Adrenal gland (tissue), 12 donors: ENCODE measurements around the gene TADA2B. TPM values are rescaled to one million over a fixed set of nuclear protein-coding genes. Genes with fewer than 3 reads are reported as not detected.

Experiments used
- DNase-seq, 7 donors: peaks; one replicate each; pipeline ENCODE4 v3.0.0-alpha.2; 2019 to 2020
- H3K27ac ChIP-seq, 5 donors: fragments of 200-600 bp; sonication (generic) in 4 of 5; 1 replicate in 3 of 5; 2 replicates in 2 of 5; pipeline versions ENCODE4 v1.5.1 to v1.8.0; 2016 to 2020; ENCODE audit warnings: mild to moderate bottlenecking in 1 of 5
- H3K27me3 ChIP-seq: fragments of 200-600 bp; 2 replicates; pipeline ENCODE4 v1.8.0; 2021
- H3K36me3 ChIP-seq, 2 donors: fragments of 200-600 bp; replicated peaks in 1 of 2; 1 replicate in 1 of 2; 2 replicates in 1 of 2; pipeline versions ENCODE4 v1.5.1 to v1.8.0; 2018 to 2022
- H3K4me1 ChIP-seq, 2 donors: fragments of 200-600 bp; replicated peaks in 1 of 2; 1 replicate in 1 of 2; 2 replicates in 1 of 2; pipeline versions ENCODE4 v1.5.1 to v1.8.0; 2018 to 2021
- H3K4me3 ChIP-seq, 4 donors: fragments of 200-600 bp; sonication (generic) in 3 of 4; one replicate each; pipeline ENCODE4 v1.5.1; 2016 to 2018
- H3K9me3 ChIP-seq, 3 donors: fragments of 200-600 bp; sonication (generic) in 1 of 3; replicated peaks in 1 of 3; 1 replicate in 2 of 3; 2 replicates in 1 of 3; pipeline versions ENCODE4 v1.5.1 to v1.8.0; 2016 to 2021
- POLR2A ChIP-seq, 2 donors: fragments of 450-650 bp; IDR thresholded peaks; one replicate each; pipeline ENCODE4 v1.6.1; 2017; ENCODE audit warnings: antibody characterized with exemption in 2 of 2, mild to moderate bottlenecking in 2 of 2, moderate library complexity in 1 of 2
- WGBS, 4 donors: extraction: QIAGEN DNeasy Blood & Tissue Kit in 2 of 4; methylation state at CpG; one replicate each; pipeline versions ENCODE4 v1.1.5 to v1.1.7; 2013 to 2017; 5-methylcytosine and 5-hydroxymethylcytosine counted together
- intact Hi-C, 2 donors: fragments of 100-400 bp; cut with DNase I; formaldehyde crosslinking; loops; one replicate each; pipeline versions ENCODE4 v1.14.1 to v1.15.0; 2022 to 2023
- polyA plus RNA-seq, 3 donors: library from polyadenylated mRNA; stranded (reverse); fragments of 200-250 nt in 2 of 3; fragments of 350-450 nt in 1 of 3; fragmentation: Illumina TruSeq in 1 of 3; extraction: RNeasy Lipid Tissue Mini Kit (QIAGEN cat#74804) in 1 of 3; gene quantifications; one replicate each; pipeline ENCODE4 v1.2.3, GENCODE V29; 2013 to 2014
- total RNA-seq, 9 donors: library from RNA; depleted of rRNA in 4 of 9; stranded (reverse); fragments of >200 nt in 4 of 9; fragments of 120-200 nt in 1 of 9; fragmentation: NEBNext Ultra II Directional in 1 of 9; extraction: Animal tissue kit (Norgen Biotek cat#: 25700) in 1 of 9; gene quantifications; one replicate each; pipeline versions ENCODE4 v1.1.0 to v1.2.4, GENCODE V29; 2013 to 2023
- TF ChIP-seq, protein P1 (sequence below), 6 experiments: fragments of 450-650 bp in 4 of 6; fragments of 200-600 bp in 2 of 6; sonication (generic) in 1 of 6; IDR thresholded peaks; 1 replicate in 5 of 6; 2 replicates in 1 of 6; pipeline versions ENCODE4 v1.5.1 to v1.8.0; 2016 to 2021; ENCODE audit warnings: antibody characterized with exemption in 6 of 6, mild to moderate bottlenecking in 2 of 6, moderate library complexity in 1 of 6
- donor health status: healthy with polysubstance abuse.
- donor health status: Bipolar disorder and iron deficiency.
- donor health status: DM: yes; HTN: yes; CAD: no.
- donor health status: DM: no; HTN: no; CAD: no.
- donor health status: DM: no; HTN: no; CAD: no.
- donor health status: DM: yes; HTN: yes; CAD: no.

TADA2B gene
- total and polyA plus RNA-seq, 12 donors: 13.3 to 60.8 (median 32.4) TPM

DNA sequence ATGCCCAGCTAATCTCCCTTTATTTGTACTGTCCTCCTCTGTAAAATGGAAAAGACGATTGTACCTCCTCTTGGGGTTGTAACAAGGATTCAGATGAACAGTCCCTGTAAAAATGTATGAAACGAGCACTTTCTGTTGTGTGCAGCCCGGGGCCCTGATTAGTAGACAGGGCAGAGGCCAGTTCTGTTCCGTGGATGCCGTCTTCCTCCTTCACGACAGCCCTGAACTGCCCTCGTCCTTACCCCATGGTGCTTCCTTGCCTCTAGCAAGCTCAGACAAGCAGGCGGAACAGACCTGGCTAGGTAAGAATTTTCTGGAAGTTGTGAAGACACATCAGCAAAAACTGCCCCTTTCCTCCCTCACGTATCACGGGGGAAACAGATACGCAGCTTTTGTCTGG, 22.3 kb upstream of the TADA2B start:
- 93 to 95% (median 94%) methylated on average over 11 of the region's 11 CpGs for WGBS, 4 donors
- H3K4me1 ChIP-seq: peaks cover 4 to 20% of the 10 kb centered on the region in 2 donors
- H3K9me3 ChIP-seq: no peaks in the 10 kb centered on the region
- TF ChIP-seq, protein P1, sequence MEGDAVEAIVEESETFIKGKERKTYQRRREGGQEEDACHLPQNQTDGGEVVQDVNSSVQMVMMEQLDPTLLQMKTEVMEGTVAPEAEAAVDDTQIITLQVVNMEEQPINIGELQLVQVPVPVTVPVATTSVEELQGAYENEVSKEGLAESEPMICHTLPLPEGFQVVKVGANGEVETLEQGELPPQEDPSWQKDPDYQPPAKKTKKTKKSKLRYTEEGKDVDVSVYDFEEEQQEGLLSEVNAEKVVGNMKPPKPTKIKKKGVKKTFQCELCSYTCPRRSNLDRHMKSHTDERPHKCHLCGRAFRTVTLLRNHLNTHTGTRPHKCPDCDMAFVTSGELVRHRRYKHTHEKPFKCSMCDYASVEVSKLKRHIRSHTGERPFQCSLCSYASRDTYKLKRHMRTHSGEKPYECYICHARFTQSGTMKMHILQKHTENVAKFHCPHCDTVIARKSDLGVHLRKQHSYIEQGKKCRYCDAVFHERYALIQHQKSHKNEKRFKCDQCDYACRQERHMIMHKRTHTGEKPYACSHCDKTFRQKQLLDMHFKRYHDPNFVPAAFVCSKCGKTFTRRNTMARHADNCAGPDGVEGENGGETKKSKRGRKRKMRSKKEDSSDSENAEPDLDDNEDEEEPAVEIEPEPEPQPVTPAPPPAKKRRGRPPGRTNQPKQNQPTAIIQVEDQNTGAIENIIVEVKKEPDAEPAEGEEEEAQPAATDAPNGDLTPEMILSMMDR (IDR thresholded peaks at IDR 0.05): no peak
- TF ChIP-seq POLR2A (IDR thresholded peaks at IDR 0.05): no peak
- peak overlapping the region in 3 of 5 donors; percentile 31 to 87 (median 41) for H3K27ac ChIP-seq
- no peak overlapping the region for H3K4me3 ChIP-seq
- no peak for DNase-seq
- intact Hi-C loops: no loop called here
- H3K36me3 ChIP-seq: peaks cover 0 to 77% of the 10 kb centered on the region in 2 donors
- no peaks in the 10 kb centered on the region for H3K27me3 ChIP-seq

DNA sequence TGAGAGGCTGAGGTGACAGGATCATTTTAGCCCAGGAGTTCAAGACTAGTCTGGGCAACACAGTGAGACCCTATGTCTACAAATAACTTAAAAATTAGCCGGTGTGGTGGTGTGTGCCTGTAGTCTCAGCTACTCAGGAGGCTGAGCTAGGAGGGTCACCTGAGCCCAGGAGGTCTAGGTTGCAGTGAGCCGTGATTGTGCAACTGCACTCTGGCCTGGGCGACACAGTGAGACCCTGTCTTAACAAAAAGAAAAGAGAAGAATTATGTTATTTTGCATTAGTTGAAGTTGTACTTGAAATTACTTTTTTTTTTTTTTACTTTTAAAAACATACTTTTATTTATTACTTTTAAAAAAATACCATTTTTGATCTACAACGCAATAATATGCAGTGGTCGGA, 21.8 kb upstream of the TADA2B start:
- peaks cover 4 to 16% of the 10 kb centered on the region in 2 donors for H3K4me1 ChIP-seq
- peaks cover 0 to 77% of the 10 kb centered on the region in 2 donors for H3K36me3 ChIP-seq
- TF ChIP-seq, protein P1 (IDR thresholded peaks at IDR 0.05): no peak
- no peak for TF ChIP-seq POLR2A (IDR thresholded peaks at IDR 0.05)
- no peaks in the 10 kb centered on the region for H3K9me3 ChIP-seq
- H3K27me3 ChIP-seq: no peaks in the 10 kb centered on the region
- H3K27ac ChIP-seq: peak overlapping the region in 4 of 5 donors; percentile 63 to 87 (median 74)
- WGBS, 4 donors: 73 to 76% (median 75%) methylated on average over 5 of the region's 5 CpGs
- H3K4me3 ChIP-seq: no peak overlapping the region
- DNase-seq: no peak
- intact Hi-C loops: no loop called here

DNA sequence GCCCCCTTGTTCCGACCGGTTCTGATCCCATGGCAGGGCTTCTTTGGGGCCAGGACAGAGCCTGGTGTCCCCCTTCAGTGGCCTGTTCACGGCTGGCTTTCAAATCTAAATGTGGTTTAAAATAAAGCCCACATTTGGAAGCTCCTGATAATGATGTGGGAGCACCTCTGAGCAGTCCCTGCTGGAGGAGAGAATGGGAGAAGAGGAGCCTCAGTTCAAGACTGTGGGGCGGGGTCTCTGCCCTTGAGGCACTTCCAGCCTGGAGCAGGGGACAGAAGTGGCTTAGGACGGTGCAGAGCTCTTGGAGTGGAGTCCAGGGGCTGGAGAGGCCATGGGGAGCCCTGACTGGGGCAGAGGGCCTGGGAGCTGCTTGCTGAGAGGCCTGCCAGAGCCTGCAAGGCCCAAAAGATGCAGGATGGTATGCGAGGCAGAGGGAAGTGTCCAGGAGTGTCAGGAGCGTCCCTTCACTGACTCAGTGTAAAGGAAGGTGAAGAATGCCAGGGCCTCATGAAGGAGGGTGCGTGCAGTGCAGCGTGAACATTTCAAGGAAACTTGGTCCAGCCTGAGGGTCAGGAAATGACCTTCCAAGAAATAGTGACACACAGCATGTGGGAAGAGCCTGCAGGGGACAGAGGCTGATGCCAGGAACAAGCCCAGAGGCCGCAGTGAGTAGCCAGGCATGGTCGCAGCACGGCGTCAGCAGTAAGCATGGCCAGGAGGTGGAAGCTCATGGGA, 21.1 kb upstream of the TADA2B start:
- Histone ChIP-seq H3K27ac (peak overlapping the region; percentile 63 to 87 (median 65)), H3K9me3 (no peaks in the 10 kb centered on the region), H3K27me3 (no peaks in the 10 kb centered on the region), H3K36me3 (peaks cover 0 to 77% of the 10 kb centered on the region in 2 donors), H3K4me1 (peaks cover 4 to 16% of the 10 kb centered on the region in 2 donors), H3K4me3 (no peak overlapping the region)
- intact Hi-C loops: no loop called here
- WGBS, 4 donors: 51 to 70% (median 54%) methylated on average over 13 of the region's 13 CpGs
- peak in 1 of 2 donors; percentile 53 for TF ChIP-seq POLR2A (IDR thresholded peaks at IDR 0.05)
- TF ChIP-seq, protein P1 (IDR thresholded peaks at IDR 0.05): no peak
- DNase-seq: peak; percentile 49 to 92 (median 88)

DNA sequence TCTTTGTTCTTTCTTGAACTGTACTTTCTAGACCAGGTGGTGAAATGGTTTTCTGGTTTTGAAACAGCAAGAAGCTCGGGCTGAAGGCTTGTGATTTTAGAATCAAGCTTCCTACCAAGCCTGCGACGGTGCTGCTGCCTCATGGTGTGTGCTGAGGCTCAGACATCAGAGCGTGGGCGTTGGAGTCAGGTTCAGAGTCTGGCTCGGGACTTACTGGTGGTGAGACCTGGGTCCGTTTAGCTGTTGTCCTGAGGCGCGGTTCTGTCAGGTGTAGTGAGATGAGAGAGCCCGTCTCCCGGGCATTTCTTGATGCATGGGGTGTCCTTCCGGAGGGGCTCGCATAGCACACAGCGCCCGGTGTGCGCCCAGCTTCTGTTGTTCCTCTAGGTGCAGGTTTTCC, 19.7 kb upstream of the TADA2B start:
- Histone ChIP-seq H3K4me1 (peaks cover 4 to 16% of the 10 kb centered on the region in 2 donors), H3K9me3 (no peaks in the 10 kb centered on the region), H3K27ac (peak overlapping the region in 2 of 5 donors; percentile 84 to 87), H3K27me3 (no peaks in the 10 kb centered on the region), H3K4me3 (no peak overlapping the region), H3K36me3 (peaks cover 0 to 69% of the 10 kb centered on the region in 2 donors)
- no peak for TF ChIP-seq POLR2A (IDR thresholded peaks at IDR 0.05)
- no peak for DNase-seq
- intact Hi-C loops: no loop called here
- WGBS, 4 donors: 92 to 96% (median 95%) methylated on average over 13 to 16 of the region's 16 CpGs
